ENCODE data around the gene MANBA. TPM values are rescaled to one million over a fixed set of nuclear protein-coding genes. Genes with fewer than 3 reads are reported as not detected.

MANBA gene
- total RNA-seq, 1 experiment from 2014 or later, result 21.4 TPM

- Histone ChIP-seq H3K9ac (ENCODE audit: extremely low read depth, insufficient read length, low read length) (no peak overlapping the region), H3K23me2 (ENCODE audit: insufficient read length, low read depth, low read length, poor library complexity, severe bottlenecking) (no peaks in the 10 kb centered on the region), H4K91ac (ENCODE audit: insufficient read length, low read depth, low read length) (no peak overlapping the region), H4K8ac (replicated peaks; ENCODE audit: insufficient read length, low read depth, low read length) (no peak overlapping the region), H2BK120ac (ENCODE audit: low read depth, low read length, poor library complexity, severe bottlenecking) (no peak overlapping the region), H2BK12ac (ENCODE audit: insufficient read length, low read depth, low read length) (no peak overlapping the region), H4K20me1 (ENCODE audit: control insufficient read depth, insufficient read depth, insufficient read length) (no peaks in the 10 kb centered on the region), H3K4me1 (ENCODE audit: insufficient read depth, low read length) (no peaks in the 10 kb centered on the region), H3K4ac (ENCODE audit: low read depth, low read length) (no peak overlapping the region), H3K9me3 (ENCODE audit: control insufficient read depth, low read depth, low read length) (no peaks in the 10 kb centered on the region), H3K23ac (ENCODE audit: insufficient read length, low read depth, low read length) (no peak overlapping the region), H4K5ac (ENCODE audit: insufficient read length, low read depth, low read length) (no peak overlapping the region), H3K4me2 (ENCODE audit: insufficient read depth, insufficient read length, low read length) (no peak overlapping the region), H3T11ph (ENCODE audit: low read length) (no peak overlapping the region), H2AFZ (ENCODE audit: low read length) (no peak overlapping the region), H2BK5ac (ENCODE audit: insufficient read length, low read length) (no peak overlapping the region), H3K27me3 (ENCODE audit: insufficient read depth, low read length) (no peaks in the 10 kb centered on the region), H3K18ac (ENCODE audit: insufficient read length, low read depth, low read length) (no peak overlapping the region), H3K79me2 (ENCODE audit: insufficient read depth, low read length) (no peaks in the 10 kb centered on the region), H3K56ac (ENCODE audit: insufficient read length, low read depth, low read length) (no peak overlapping the region), H2BK15ac (ENCODE audit: low read depth, low read length) (no peak overlapping the region), H3K27ac (ENCODE audit: insufficient read length, low read depth, low read length) (no peak overlapping the region), H2AK5ac (ENCODE audit: insufficient read length, low read length) (no peak overlapping the region), H2BK20ac (ENCODE audit: low read depth, low read length, poor library complexity, severe bottlenecking) (no peak overlapping the region), H3K79me1 (ENCODE audit: insufficient read depth, low read depth, low read length, poor library complexity, severe bottlenecking) (no peaks in the 10 kb centered on the region), H3K14ac (ENCODE audit: insufficient read depth, low read length) (no peak overlapping the region)
- H3K4me1 Mint-ChIP-seq, result no peaks in the 10 kb centered on the region; a peak in 1 of 4 replicates
- WGBS (ENCODE audit: extremely low coverage, insufficient read length, low lambda C conversion rate), result no CpG with 5 or more reads among the region's 1 CpG
- no peak for DNase-seq
- no peak overlapping the region for H3K27ac Mint-ChIP-seq
- no peak overlapping the region for H3K4me3 Mint-ChIP-seq
- TF ChIP-seq, protein P1, sequence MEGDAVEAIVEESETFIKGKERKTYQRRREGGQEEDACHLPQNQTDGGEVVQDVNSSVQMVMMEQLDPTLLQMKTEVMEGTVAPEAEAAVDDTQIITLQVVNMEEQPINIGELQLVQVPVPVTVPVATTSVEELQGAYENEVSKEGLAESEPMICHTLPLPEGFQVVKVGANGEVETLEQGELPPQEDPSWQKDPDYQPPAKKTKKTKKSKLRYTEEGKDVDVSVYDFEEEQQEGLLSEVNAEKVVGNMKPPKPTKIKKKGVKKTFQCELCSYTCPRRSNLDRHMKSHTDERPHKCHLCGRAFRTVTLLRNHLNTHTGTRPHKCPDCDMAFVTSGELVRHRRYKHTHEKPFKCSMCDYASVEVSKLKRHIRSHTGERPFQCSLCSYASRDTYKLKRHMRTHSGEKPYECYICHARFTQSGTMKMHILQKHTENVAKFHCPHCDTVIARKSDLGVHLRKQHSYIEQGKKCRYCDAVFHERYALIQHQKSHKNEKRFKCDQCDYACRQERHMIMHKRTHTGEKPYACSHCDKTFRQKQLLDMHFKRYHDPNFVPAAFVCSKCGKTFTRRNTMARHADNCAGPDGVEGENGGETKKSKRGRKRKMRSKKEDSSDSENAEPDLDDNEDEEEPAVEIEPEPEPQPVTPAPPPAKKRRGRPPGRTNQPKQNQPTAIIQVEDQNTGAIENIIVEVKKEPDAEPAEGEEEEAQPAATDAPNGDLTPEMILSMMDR (conservative IDR thresholded peaks at IDR 0.05), result no peak
- no peaks in the 10 kb centered on the region for H3K9me3 Mint-ChIP-seq
- no peaks in the 10 kb centered on the region for H3K27me3 Mint-ChIP-seq (ENCODE audit: low read depth)
- H3K36me3 Mint-ChIP-seq (ENCODE audit: insufficient read depth in 1 of 3, low read depth in 3 of 3), result no peaks in the 10 kb centered on the region
Measured at GRCh38 chr4:102584091-102584490, 176.7 kb downstream of the MANBA start.

Other genes starting within 250 kb of the MANBA start
- 377 and 378 TPM in 2 replicates for gene UBE2D3, start 66.6 kb upstream of the MANBA start, total RNA-seq (2021)
- gene CISD2, start 108.0 kb upstream of the MANBA start, total RNA-seq (2021), result 45.6 and 46.0 TPM in 2 replicates